GM19035 (cell line): ENCODE measurements around the gene NPIPB13.
"Not testable (repeated sequence)": the region's sequence is repeated elsewhere in the genome, so short reads cannot be mapped to it uniquely, and the experiment has no call there.

Source experiments
- ATAC-seq: cut with Tn5 transposase; IDR thresholded peaks from one replicate; pipeline ENCODE4 v1.9.1; 2021; ENCODE audit not compliant: unreplicated experiment

NPIPB13 gene

GRCh38 chr16:30248379-30248778 is at the start of gene NPIPB13:
Gene NPIPB13 (minus strand): TSS chr16:30248479. CDS start chr16:30245573, 2,906 bp downstream.
- ATAC-seq = not testable (repeated sequence)

- ATAC-seq = not testable (repeated sequence)
These were observed 34.1 kb upstream of the NPIPB13 start for GRCh38 chr16:30282357-30282756.

GRCh38 chr16:30278523-30278922 is 30.2 kb upstream of the NPIPB13 start:
- ATAC-seq = not testable (repeated sequence)

- not testable (repeated sequence) for ATAC-seq
These were observed 31.2 kb downstream of the NPIPB13 start for GRCh38 chr16:30217082-30217481.

GRCh38 chr16:30211414-30211813 is 36.9 kb downstream of the NPIPB13 start:
- not testable (repeated sequence) for ATAC-seq

GRCh38 chr16:30209032-30209431 is 39.2 kb downstream of the NPIPB13 start:
- ATAC-seq = not testable (repeated sequence)

GRCh38 chr16:30207063-30207704 is 41.1 kb downstream of the NPIPB13 start:
- ATAC-seq = not testable (repeated sequence)

GRCh38 chr16:30206252-30206651 is 42.0 kb downstream of the NPIPB13 start:
- not testable (repeated sequence) for ATAC-seq

- not testable (repeated sequence) for ATAC-seq
These were observed 42.6 kb downstream of the NPIPB13 start for GRCh38 chr16:30205541-30206236.

GRCh38 chr16:30199608-30200343 is 48.5 kb downstream of the NPIPB13 start:
- ATAC-seq = not testable (repeated sequence)

GRCh38 chr16:30199049-30199448 is 49.2 kb downstream of the NPIPB13 start, which contains the start of gene SULT1A3:
Gene SULT1A3 (plus strand): TSS chr16:30199255. CDS start chr16:30200729, 1,474 bp downstream.
- not testable (repeated sequence) for ATAC-seq
